Stimulated activated CD8-positive, alpha-beta memory T cell treated with anti-CD3 and anti-CD28 coated beads, Interleukin-15, amount 100 ng/mL, for 4 hours (primary cell): ENCODE data around the gene SPPL2B.
"Not testable (repeated sequence)": the region's sequence is repeated elsewhere in the genome, so short reads cannot be mapped to it uniquely, and the experiment has no call there.

Source experiments
- DNase-seq, 2 donors: peaks; one replicate each; pipeline ENCODE4 v3.0.0-alpha.2; 2020; ENCODE audit warnings: low read depth in 2 of 2

Gene SPPL2B

DNA sequence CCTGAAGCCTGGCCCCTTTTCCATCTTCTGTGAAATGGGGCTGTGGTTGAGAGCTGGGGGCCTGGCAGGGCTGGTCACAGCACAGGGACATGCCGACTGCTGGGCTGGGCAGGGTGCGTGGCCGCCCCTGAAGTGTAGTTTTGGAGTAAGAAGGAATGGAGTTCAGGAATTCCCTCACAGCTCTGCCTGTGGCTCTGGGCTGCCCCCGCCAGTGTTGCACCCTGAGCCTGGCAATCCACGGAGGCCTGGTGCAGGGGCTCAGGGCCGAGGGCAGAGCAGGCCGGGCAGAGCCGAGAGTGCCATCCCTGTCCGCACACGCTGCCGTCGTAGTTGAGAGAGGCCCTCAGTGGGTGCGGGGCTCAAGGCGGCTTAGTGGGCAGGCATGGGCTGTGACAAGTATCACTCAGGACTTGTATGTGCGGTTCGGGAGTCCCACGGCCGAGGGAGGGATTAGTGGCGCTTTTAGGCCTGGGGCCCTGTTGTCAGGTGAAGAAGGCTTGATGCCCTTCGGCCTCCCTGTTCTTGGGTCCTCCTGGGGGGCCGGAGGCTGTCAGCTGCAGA, 9.7 kb downstream of the SPPL2B start:
- DNase-seq: no peak

- no peak for DNase-seq
Observed at GRCh38 chr19:2338751-2339643, 10.5 kb downstream of the SPPL2B start.

DNA sequence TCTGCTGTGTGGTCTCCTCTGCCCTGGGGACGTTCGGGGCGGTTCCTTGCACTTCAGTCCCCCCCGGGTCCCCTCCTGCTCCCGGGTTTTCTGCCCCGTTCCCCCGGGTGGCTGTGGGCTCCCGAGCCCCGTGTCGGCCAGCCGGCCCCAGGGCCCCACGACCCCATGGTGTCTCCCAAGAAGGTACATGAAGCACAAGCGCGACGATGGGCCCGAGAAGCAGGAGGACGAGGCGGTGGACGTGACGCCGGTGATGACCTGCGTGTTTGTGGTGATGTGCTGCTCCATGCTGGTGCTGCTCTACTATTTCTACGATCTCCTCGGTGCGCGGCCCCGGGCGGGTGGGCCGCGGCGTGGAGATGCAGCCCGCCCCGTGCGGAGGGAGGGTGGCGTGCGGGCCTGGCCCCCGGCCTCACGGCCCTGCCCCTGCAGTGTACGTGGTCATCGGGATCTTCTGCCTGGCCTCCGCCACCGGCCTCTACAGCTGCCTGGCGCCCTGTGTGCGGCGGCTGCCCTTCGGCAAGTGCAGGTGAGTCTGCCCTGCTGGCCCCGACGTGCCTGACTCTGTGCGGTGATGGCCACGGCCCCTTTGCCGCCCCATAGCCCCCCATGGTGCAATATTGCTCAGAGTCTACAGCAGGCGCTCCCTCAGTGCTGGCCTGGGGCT, 11.3 kb downstream of the SPPL2B start:
- no peak for DNase-seq

- DNase-seq: no peak
Observed at GRCh38 chr19:2340496-2341243, 12.2 kb downstream of the SPPL2B start.

DNA sequence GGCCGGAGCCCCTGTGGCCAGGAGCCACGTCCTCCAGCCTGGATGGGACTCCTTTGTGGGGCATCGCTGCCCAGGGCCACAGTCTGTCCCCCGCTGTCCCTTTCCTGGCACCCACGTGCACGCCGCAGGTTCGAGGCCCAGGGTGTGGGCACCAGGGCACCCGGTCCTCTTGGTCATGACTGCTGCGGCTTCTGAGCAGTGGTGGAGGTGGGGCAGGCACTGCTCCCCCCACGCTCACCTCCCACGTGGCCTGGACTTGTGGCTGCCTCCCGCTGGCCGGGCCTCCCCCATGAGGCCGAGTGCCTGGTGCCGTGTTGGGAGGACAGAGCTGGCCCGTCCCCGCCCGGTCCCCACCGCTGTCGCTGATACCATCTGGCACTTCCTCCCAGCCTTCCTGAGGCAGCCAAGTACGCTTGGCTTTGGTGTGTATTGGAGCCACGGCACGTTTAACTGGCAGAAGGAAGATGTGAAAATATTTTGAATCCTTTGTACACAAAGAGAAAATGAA, 12.8 kb downstream of the SPPL2B start:
- no peak for DNase-seq

GRCh38 chr19:2341982-2342381, 13.5 kb downstream of the SPPL2B start:
- no peak for DNase-seq

DNA sequence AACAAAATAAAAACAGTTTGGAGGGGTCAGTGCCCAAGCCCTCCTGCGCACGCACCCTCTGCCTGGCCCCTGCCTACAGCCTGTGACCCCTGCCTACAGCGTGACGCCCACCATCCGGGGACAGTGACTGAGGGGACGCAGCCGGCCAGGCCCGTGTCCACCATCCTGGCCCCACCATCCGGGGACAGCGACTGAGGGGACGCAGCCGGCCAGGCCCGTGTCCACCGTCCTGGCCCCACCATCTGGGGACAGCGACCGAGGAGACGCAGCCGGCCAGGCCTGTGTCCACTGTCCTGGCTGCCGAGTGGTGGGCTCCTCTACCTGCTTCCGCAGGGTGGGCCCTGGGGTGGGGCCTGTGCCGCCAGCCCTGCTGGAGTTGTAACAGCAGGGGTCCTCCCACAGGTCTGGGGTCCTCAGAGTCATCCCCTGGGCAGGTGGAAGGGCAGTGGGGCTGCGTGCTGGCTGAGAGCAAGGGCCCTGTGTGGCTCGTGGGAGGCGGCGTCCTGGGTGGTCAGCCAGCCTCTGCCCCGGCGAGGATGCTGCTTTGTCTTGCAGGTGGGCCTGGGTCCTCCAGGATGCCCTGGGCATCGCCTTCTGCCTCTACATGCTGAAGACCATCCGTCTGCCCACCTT, 14.3 kb downstream of the SPPL2B start:
- DNase-seq: no peak

DNA sequence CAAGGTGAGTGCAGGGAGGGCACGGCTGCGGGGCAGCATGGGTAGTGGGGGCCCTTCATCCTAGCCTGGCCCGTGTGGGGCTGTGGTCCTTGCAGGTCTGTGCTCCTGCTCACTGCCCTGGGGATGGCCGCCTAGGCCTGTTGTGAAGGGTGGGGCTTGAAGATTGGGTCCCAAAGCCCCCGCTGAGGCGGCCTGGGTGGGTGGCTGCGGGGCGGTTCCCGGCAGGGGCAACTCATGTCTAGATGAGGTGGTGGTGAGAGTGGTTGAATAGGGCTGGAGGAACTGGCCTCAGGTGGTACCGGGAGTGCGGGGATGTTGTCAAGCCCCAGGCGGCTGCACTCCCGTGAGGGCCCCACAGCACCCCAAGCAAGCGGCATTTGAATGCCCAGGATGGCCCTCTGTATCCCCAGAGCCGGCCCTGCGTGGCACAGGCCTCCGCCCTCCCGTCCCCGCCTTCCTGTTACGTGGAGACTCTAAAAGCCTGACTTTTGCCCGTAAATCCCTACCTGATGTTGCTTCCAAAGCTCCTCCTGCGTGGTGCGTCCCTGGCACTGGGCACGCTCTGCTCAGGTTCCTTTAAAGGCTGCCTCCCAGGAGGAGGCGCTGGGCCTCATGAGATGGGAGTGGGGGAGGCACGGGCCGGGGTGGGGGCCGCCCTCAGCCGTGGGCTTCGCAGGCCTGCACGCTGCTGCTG, 15.0 kb downstream of the SPPL2B start:
- DNase-seq: no peak

- no peak for DNase-seq
Observed at GRCh38 chr19:2344381-2344870, 15.9 kb downstream of the SPPL2B start.

- DNase-seq: no peak
Observed at GRCh38 chr19:2345076-2345475, 16.6 kb downstream of the SPPL2B start.

GRCh38 chr19:2345794-2346663, 17.5 kb downstream of the SPPL2B start:
- no peak for DNase-seq

DNA sequence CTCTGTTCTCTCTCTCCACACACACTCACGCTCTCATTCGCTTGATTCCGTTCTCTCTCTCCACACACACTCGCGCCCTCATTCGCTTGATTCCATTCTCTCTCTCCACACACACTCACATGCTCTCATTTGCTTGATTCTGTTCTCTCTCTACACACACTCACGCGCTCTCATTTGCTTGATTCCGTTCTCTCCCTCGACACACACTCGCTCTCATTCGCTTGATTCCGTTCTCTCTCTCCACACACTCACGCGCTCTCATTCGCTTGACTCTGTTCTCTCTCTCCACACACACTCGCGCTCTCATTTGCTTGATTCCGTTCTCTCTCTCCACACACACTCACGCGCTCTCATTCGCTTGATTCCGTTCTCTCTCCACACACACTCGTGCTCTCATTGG, 21.3 kb downstream of the SPPL2B start:
- DNase-seq: not testable (repeated sequence)

GRCh38 chr19:2350656-2351055, 22.2 kb downstream of the SPPL2B start:
- no peak for DNase-seq

- no peak for DNase-seq
Observed at GRCh38 chr19:2351591-2351990, 23.1 kb downstream of the SPPL2B start.

DNA sequence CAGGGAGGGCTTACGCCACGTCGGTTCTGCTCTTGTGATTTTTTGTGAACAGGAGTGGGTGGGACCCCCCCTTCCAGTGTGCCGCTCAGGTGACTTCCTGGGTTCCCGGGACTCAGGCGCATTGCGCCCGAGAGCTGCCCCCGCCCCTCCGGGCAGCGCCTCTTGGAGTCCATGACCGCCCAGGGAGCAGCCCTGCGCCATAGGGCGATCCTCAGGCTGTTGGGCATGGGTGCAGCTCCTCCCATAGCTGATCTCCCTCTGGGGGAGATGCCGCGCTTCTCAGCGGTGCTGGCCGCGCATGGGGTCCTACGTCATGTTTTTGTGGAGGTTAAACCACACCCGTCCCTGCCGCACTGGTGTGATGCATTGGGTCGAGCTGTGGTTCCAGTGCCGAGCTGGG, 23.6 kb downstream of the SPPL2B start:
- no peak for DNase-seq

DNA sequence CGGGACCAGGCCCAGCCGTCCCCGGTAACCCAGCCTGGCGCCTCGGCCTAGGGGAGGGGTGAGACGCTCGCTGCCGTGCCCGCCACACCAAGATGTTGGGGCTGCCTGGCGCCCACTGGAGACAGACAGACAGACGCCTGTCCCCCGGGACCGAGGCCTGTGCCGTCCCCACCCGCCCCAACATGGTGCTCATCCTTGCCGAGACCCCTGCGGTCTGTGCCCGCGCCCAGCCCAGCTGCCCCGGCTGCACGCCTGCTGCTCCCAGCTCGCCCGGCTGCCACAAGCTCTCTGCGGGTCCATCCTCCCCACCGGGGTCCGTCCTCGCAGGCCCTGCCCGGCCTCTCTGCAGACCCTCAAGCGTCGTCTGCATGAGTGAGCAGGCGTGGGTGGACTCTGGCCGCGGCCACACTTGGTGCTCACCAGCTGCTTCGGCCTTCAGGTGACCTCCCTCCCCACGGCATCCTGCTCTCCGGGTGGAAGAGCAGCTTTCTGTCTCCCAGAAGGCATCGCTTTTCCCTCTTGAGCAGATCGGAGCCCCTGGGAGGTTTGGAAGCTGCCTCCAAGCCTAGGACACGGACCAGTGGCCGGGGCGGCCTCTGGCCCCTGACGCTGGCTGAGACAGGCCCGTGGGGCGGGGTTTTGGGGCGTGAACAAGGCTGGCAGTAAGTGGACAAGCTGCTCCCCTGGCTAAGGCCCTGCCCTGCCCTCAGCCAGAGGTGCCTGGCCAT, 24.8 kb downstream of the SPPL2B start:
- DNase-seq: no peak

DNA sequence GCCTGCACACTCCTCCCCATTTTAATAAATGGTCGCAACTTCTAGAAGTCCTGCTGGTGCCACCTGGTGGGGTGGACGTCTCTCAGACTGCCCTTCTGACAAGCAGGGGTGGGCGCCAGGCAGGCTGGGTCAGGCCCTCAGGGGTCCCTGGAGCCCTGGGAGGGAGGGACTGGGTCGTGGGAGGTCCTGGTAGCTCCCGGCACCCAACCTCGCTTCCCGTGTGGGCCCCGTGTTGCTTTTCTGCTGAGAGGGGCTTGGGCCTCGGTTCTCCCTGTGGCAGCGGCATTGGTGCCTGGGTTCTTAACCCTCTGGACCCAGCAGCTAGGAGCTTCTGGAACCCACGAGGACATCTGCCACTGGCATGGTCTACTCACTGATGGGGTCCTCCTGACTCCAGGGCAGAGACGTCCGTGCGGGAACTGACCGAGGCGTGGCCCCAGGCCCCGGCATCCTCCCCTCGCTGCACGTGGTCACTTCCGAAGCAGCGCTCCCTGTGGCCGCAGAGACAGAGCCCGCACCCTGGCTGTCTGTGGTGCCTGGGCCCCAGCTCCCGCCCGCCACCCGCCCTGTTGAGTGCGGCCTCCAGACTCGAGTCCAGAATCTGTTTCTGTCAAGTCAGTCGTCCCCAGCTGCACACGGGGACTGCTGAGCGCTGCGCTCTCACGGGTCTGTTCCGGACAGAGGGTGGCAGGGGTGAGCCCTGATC, 25.6 kb downstream of the SPPL2B start:
- no peak for DNase-seq

DNA sequence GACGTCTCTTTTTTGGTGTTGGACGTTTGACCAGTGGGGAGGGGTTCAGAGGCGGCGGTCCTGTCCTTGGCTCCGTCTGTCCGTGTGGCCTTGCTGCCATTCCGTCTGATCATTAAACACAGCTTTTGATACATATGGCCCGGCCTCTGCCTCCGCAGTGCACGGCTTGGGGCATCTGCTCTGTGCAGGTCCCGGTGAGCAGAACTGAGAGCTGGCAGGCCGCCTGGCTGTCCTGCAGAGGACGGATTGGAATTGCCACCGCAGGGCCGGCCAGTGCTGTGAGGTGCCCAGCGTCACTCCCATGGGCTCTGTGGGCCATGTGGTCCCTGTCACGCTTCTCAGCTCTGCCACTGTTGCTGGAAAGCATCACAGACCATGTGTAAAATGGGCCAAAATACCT, 26.2 kb downstream of the SPPL2B start:
- DNase-seq: no peak
